HUES64 (cell line): ENCODE results near the gene SLC22A17.

Experiments
- H3K27ac ChIP-seq: 2 replicates; pipeline ENCODE4 v1.7.0; 2013; ENCODE audit warnings: low read depth, low read length, inconsistent platforms
- H3K27me3 ChIP-seq: 2 replicates; pipeline ENCODE4 v1.6.1; 2013; ENCODE audit warnings: mild to moderate bottlenecking, low read length; ENCODE audit not compliant: insufficient read depth
- H3K36me3 ChIP-seq: 2 replicates; pipeline ENCODE4 v1.6.1; 2013; ENCODE audit warnings: mild to moderate bottlenecking, low read length; ENCODE audit not compliant: insufficient read depth
- H3K4me1 ChIP-seq: 2 replicates; pipeline ENCODE4 v1.6.1; 2013; ENCODE audit warnings: mild to moderate bottlenecking, low read length, moderate library complexity; ENCODE audit not compliant: insufficient read depth
- H3K4me3 ChIP-seq: 2 replicates; pipeline ENCODE4 v1.5.1; 2013; ENCODE audit warnings: mild to moderate bottlenecking, low read length, moderate library complexity
- H3K9ac ChIP-seq: 2 replicates; pipeline ENCODE4 v1.6.1; 2013; ENCODE audit warnings: mild to moderate bottlenecking, low read depth, low read length
- H3K9me3 ChIP-seq: 2 replicates; pipeline ENCODE4 v1.6.1; 2013; ENCODE audit warnings: low read depth, low read length; ENCODE audit not compliant: insufficient read depth
- WGBS: fragments of 150-250, 120-280 bp; methylation state at CpG from one replicate; pipeline ENCODE4 v1.1.7; 2013; ENCODE audit warnings: missing lambda C conversion rate; 5-methylcytosine and 5-hydroxymethylcytosine counted together

SLC22A17 gene

DNA sequence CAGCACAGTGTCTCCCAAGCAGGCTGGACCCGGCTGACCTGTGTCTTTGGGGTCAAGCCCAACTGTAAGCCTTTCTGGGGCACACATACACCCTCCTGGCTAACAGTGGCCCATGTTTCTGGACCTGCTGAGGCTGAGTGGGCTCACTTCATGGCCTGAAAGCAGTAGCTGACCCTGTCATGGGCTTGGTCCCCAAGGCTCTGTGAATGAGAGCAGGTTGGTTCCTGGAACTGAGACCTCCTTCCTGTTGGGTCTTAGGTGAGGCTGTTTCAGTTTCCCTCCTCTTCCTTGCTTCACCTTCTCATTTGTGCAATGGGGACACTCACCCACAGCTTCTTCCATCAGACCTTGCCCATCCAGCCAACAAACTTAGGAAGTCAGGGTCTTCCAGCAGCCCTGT, 19.2 kb upstream of the SLC22A17 start:
- 81% methylated on average over 1 of the region's 1 CpG for WGBS

DNA sequence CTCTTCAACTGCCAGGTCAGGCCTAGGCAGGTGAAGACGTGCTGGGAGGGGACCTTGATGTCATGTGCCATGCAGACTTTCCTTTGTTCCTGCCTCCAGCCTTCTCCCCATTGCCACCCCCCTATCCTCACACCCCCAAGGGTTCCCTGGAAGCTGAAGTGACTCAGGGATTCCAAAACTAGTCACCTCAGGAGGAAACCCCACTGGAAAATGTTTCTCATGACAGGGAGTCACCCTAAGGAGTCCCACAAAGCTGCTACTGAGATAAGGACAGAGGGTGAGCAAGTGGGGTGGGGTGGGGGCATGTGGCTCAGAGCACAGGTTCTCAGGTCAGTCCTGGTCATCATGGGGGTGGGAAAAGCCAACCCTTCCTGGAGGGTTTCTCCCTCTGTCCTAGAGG, 17.5 kb upstream of the SLC22A17 start:
- Histone ChIP-seq H3K36me3 (no peaks in the 10 kb centered on the region), H3K9me3 (no peaks in the 10 kb centered on the region), H3K4me3 (no peak overlapping the region), H3K27me3 (peaks cover 14% of the 10 kb centered on the region), H3K4me1 (peaks cover 7% of the 10 kb centered on the region), H3K9ac (no peak overlapping the region), H3K27ac (no peak overlapping the region)
- WGBS = 67% methylated on average over 1 of the region's 1 CpG

More for the DNA sequence above, 19.2 kb upstream of the SLC22A17 start:
- H3K27ac ChIP-seq = no peak overlapping the region
- H3K36me3 ChIP-seq = no peaks in the 10 kb centered on the region
- no peak overlapping the region for H3K4me3 ChIP-seq
- no peak overlapping the region for H3K9ac ChIP-seq
- peaks cover 5% of the 10 kb centered on the region for H3K4me1 ChIP-seq
- no peaks in the 10 kb centered on the region for H3K9me3 ChIP-seq
- peaks cover 14% of the 10 kb centered on the region for H3K27me3 ChIP-seq

DNA sequence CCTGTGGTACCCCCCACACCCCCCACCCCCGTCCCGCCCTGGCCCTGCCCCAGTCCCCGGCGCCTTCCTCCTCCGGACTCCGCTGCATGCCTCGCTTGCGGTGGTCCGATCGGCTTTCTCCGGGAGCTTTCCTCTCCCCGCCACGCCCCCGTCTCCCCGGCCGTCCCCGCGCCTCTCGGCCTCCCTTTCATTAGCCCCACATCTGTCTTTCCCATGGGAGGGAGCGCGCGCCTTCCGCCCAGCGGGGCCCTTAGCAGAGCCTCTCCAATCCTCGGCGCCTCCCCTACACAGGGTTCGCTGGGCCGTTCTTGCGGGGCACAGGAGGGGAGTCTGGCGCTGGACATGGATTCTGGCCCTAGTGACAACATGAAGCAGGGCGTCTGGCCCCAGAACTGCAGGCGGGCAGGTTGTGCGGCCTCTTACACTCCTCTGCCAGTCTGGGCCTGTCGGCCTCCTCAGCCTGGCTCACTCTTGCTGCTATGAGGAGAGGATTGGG, 13.8 kb upstream of the SLC22A17 start:
- H3K36me3 ChIP-seq = 0 out of 2 replicates have a peak, but pooled peaks cover 2% of the 10 kb centered on the region
- H3K4me1 ChIP-seq = peaks cover 13% of the 10 kb centered on the region
- H3K9me3 ChIP-seq = no peaks in the 10 kb centered on the region
- peaks cover 14% of the 10 kb centered on the region for H3K27me3 ChIP-seq
- 1% methylated on average over 32 of the region's 34 CpGs for WGBS
- peak overlapping the region; percentile 38; the same call in 1 of the 2 replicates for H3K9ac ChIP-seq
- H3K4me3 ChIP-seq = peak overlapping the region; percentile 76
- H3K27ac ChIP-seq = peak overlapping the region; percentile 86; the same call in 1 of the 2 replicates

DNA sequence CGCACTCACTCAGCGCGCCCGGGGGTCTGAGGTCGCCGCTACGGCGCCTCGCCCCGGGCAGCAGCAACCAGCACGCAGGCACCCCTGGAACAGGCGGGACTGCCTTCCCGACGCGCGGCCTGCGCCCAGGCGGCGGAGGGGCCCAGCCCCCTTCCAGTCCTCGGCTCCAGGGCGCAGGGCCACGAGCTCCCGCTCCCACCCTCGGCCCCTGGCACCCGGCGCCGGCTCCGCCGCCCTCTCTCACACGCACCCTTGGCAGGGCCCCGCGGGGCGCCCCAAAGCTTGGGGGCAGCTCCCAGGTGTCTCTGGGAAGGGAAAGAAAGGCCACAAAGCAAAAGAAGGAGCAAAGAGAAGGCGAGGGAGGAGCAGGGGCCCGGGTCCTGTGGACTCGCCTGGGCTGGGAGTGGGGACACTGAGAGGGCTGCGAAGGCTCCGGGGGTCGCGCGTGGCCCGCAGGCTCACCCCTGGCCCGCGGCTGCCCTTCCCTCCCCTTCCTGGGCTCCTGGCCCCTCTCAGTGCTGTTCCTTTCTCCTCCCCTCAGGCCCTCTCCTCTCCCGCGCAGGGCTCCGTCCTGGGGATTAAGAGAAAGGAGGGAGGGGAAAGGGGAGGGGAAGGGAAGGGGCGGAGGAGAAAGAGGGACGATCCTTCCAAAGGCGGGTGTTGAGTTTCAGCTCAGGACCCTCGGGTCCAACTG, 13.2 kb upstream of the SLC22A17 start:
- peaks cover 13% of the 10 kb centered on the region for H3K4me1 ChIP-seq
- H3K4me3 ChIP-seq = peak overlapping the region; percentile 76
- H3K36me3 ChIP-seq = peaks cover 7% of the 10 kb centered on the region; the same call in 1 of the 2 replicates
- WGBS = under 1% methylated on average over 47 of the region's 51 CpGs
- H3K9me3 ChIP-seq = no peaks in the 10 kb centered on the region
- peak overlapping the region; percentile 86 for H3K27ac ChIP-seq
- peaks cover 14% of the 10 kb centered on the region for H3K27me3 ChIP-seq
- H3K9ac ChIP-seq = peak overlapping the region; percentile 84

DNA sequence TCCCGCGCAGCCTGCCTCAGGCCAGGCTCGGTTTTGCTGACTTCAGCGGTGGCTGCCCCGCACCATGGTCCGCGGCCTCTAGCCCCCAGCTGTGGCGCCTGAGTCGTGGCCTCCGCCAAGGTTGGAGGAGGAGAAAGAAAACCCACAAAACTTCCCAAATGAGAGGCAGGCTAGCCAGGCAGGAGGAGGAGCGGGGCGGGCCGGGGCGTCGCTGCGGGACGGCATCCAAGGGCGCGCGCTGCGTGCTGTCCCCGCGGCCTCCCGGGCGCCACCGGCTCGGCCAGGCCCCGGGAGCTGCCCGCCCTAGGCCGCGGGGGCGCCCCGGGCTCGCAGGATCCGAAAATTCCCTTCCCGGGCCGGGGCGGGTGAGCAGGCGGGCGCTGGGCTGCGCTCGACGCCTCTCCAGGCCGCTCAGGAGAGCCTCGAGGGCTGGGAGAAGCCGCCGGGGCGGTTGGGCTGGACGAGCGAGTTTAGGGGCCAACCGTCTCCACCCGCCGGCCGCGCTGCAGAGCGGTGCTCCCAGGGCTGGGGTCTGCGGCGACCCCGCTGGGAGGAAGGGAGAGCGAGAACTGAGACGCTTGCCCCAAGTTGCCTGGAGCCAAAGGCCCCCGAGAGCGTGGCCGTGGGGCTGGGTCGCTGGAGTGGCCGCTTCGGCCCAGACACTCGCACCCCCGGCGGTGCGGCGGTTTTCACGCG, 12.5 kb upstream of the SLC22A17 start, which contains the start of gene EFS:
Gene EFS (minus strand): TSS at position 137 of the 696 bp plus-strand sequence. CDS start 147 bp downstream, outside the sequence.
- WGBS = under 1% methylated on average over 74 of the region's 74 CpGs
- H3K4me3 ChIP-seq = peak within 1 kb of the TSS; percentile 76
- H3K27me3 ChIP-seq = peaks cover 14% of the 10 kb centered on the region
- H3K36me3 ChIP-seq = peaks cover 9% of the 10 kb centered on the region; the same call in 1 of the 2 replicates
- H3K9ac ChIP-seq = peak within 1 kb of the TSS; percentile 84
- peak within 1 kb of the TSS; percentile 86 for H3K27ac ChIP-seq
- no peaks in the 10 kb centered on the region for H3K9me3 ChIP-seq
- H3K4me1 ChIP-seq = peaks cover 13% of the 10 kb centered on the region

DNA sequence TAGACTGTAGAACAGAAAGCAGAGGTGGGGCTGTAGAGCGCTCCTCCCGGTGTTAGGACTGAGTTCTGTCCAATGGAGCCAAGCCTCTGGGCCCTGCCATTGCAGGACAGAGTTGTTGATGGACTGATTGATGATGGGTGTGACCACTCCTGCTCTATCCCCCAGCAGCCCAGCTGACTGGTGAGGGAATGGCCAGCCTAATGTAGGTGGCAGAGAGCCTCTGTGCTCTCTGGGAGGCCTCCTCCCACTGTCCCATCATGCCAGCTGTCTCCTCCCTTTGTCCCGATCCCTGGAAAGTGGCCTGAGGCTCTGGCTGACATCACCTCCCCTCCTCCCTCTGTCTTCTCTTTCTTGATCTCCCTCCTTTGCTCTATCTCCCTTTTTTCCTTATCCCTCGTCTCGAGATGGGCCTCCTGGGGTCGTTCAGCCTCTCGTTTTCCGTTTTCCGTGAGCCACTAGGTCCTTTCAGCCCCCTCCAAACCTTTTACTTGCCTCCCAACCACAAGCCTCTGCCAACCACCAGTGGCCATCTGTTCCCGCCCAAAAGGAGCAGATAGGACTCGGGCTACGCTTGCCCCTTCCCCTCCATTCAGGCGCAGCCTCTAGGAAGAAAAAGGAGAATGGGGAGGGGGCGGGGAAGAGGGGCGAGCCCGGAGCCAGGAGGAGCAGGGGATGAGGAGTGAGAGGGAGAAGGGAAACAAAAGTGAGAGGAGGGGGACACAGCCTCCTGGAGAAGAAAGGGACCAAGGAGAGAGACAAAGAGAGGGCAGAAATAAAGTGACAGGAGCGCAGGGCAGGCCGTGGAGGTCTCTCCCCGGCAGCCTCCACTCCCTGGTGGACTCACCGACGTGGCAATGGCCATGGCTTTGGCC, 11.7 kb upstream of the SLC22A17 start:
- Histone ChIP-seq H3K9me3 (no peaks in the 10 kb centered on the region), H3K27me3 (peaks cover 14% of the 10 kb centered on the region), H3K9ac (peak overlapping the region; percentile 84), H3K27ac (peak overlapping the region; percentile 6; the same call in 1 of the 2 replicates), H3K36me3 (peaks cover 14% of the 10 kb centered on the region; the same call in 1 of the 2 replicates), H3K4me1 (peaks cover 13% of the 10 kb centered on the region), H3K4me3 (peak overlapping the region; percentile 76)
- 7% methylated on average over 21 of the region's 21 CpGs for WGBS

DNA sequence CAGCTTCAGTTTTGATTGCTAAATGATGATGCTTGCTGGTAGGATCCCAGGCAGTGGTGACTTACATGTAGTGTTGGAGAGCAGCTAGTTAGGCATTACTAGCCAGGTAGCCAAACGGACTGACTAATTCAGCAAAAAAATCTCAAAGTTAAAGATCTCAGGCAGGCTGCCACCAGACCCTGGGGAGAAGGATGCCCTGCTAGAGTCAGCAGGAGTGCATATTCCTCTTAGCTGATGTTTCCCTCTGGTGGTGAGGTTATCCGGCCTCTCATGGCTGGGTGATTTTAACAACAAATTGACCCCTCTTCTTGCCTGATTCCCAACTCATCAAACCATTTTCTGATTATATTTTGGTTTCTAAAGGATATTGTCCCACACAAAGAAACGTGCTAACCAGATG, 9.5 kb upstream of the SLC22A17 start:
- Histone ChIP-seq H3K36me3 (peaks cover 29% of the 10 kb centered on the region), H3K9ac (no peak overlapping the region), H3K4me1 (peaks cover 12% of the 10 kb centered on the region), H3K9me3 (no peaks in the 10 kb centered on the region), H3K4me3 (no peak overlapping the region), H3K27me3 (no peaks in the 10 kb centered on the region), H3K27ac (no peak overlapping the region)
- 86% methylated on average over 3 of the region's 3 CpGs for WGBS

DNA sequence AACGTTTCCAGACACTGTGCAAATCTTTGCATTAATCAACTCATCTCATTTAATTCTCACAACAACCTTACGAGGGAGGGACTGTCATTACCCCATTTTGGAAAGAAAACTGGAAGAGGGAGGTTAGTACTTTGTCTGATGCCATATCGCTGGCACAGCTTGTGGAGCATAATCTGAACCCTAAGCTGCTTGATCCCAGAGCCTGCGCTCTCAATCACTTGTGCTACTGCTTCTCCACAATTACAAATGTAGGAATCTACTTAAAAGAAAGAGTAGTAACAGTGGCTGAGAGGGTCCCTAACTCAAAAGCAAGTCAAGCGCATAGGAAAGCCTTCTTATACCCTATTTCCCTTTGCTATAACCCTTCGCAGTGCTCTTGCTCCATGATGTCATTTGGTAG, 9.1 kb upstream of the SLC22A17 start:
- Histone ChIP-seq H3K27ac (no peak overlapping the region), H3K27me3 (no peaks in the 10 kb centered on the region), H3K4me1 (peaks cover 7% of the 10 kb centered on the region), H3K4me3 (no peak overlapping the region), H3K9ac (no peak overlapping the region), H3K36me3 (peaks cover 32% of the 10 kb centered on the region), H3K9me3 (no peaks in the 10 kb centered on the region)
- WGBS = 88% methylated on average over 6 of the region's 6 CpGs

DNA sequence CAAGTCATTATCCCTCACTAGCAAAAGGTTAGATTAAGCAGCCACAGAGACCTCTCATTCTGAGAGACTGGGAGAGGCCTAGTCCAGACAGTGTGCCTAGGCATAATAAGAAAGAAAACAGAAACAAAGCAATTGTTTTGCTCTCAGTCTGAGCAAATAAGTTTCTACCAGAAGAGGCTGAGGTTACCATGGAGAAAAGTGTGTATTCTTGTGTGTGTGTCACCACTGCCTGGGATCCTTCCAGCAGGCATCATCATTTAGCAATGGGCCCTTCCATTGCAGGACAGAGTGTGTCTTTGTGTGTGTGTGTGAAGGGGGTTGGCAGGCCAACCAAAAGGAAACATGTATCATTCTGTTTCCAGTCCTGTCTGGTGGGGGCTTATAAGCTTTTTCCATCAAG, 8.6 kb upstream of the SLC22A17 start:
- H3K4me3 ChIP-seq = no peak overlapping the region
- H3K36me3 ChIP-seq = peaks cover 32% of the 10 kb centered on the region
- H3K4me1 ChIP-seq = peaks cover 7% of the 10 kb centered on the region
- H3K9ac ChIP-seq = no peak overlapping the region
- no peaks in the 10 kb centered on the region for H3K27me3 ChIP-seq
- H3K9me3 ChIP-seq = no peaks in the 10 kb centered on the region
- no peak overlapping the region for H3K27ac ChIP-seq

DNA sequence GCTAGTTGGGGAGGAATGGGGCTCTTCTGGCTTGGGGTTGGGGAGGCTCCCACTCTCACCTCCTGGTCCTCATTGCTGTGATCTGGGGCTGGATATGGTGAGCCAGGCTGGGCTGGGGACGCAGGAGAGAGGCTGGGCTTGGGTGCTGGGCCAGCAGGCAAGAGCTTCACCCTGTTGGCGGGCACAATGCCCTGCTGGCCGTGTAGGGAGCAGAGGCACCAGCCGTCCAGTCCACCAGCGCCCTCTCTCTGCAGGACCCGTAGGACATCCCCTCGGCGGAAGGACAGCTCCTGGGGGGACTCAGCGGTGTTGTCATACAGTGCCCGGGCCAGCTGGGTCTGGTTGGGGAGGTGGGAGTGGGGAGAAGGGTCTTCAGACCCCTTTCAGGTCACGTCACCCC, 7.8 kb upstream of the SLC22A17 start:
- Histone ChIP-seq H3K9me3 (no peaks in the 10 kb centered on the region), H3K4me1 (peaks cover 7% of the 10 kb centered on the region), H3K4me3 (no peak overlapping the region), H3K27ac (no peak overlapping the region), H3K9ac (no peak overlapping the region), H3K36me3 (peaks cover 32% of the 10 kb centered on the region), H3K27me3 (no peaks in the 10 kb centered on the region)
- WGBS = 87% methylated on average over 11 of the region's 11 CpGs
